Fibroblast of the aortic adventitia (primary cell): ENCODE measurements around the gene MYOCD. TPM values are rescaled to one million over a fixed set of nuclear protein-coding genes. Genes with fewer than 3 reads are reported as not detected.
A peak's percentile ranks its signal among the peaks of the same experiment; 100 is the strongest.

Source experiments
- DNase-seq: peaks from one replicate; pipeline ENCODE4 v3.0.0-alpha.2; 2010; ENCODE audit warnings: low read depth
- H3K4me3 ChIP-seq: 2 replicates; pipeline ENCODE4 v1.5.1; 2011; ENCODE audit warnings: low read depth, mild to moderate bottlenecking, control low read depth, low read length, moderate library complexity
- CTCF ChIP-seq: IDR thresholded peaks from 2 replicates; pipeline ENCODE4 v1.5.1; 2011; ENCODE audit warnings: mild to moderate bottlenecking, low read length, control low read depth, inconsistent platforms; ENCODE audit not compliant: insufficient read depth
- total RNA-seq: library from RNA; depleted of rRNA; stranded (reverse); fragments of >200 nt; gene quantifications from 2 replicates; pipeline ENCODE4 v1.2.3, GENCODE V29; 2012; ENCODE audit warnings: low replicate concordance

The MYOCD gene
- total RNA-seq, 1 donor: 0.18 TPM

- no peak for TF ChIP-seq CTCF
- no peak for DNase-seq
- H3K4me3 ChIP-seq: no peak overlapping the region
Measured at GRCh38 chr17:12623220-12623848, 42.4 kb upstream of the MYOCD start.

GRCh38 chr17:12624211-12624610 lies 41.5 kb upstream of the MYOCD start:
- DNase-seq: no peak
- no peak overlapping the region for H3K4me3 ChIP-seq
- TF ChIP-seq CTCF: no peak

- no peak for TF ChIP-seq CTCF
- DNase-seq: no peak
- H3K4me3 ChIP-seq: no peak overlapping the region
Measured at GRCh38 chr17:12625092-12625491, 40.6 kb upstream of the MYOCD start.

GRCh38 chr17:12627177-12627629 lies 38.5 kb upstream of the MYOCD start:
- peak; percentile 80 for DNase-seq
- no peak for TF ChIP-seq CTCF
- H3K4me3 ChIP-seq: no peak overlapping the region

- H3K4me3 ChIP-seq: no peak overlapping the region
- peak; percentile 33 for DNase-seq
- no peak for TF ChIP-seq CTCF
Measured at GRCh38 chr17:12627781-12628451, 37.8 kb upstream of the MYOCD start.

GRCh38 chr17:12631076-12631475 lies 34.6 kb upstream of the MYOCD start:
- DNase-seq: no peak
- TF ChIP-seq CTCF: no peak
- no peak overlapping the region for H3K4me3 ChIP-seq
